Upper lobe of left lung (tissue), 4 donors: Measurements from ENCODE around the gene GRIK4.

ENCODE experiments used
- CTCF ChIP-seq, 6 experiments: fragments of 450-650 bp in 4 of 6; fragments of 200-600 bp in 2 of 6; sonication (generic) in 2 of 6; IDR thresholded peaks; one replicate each; pipeline ENCODE4 v1.5.1; 2016 to 2019; ENCODE audit warnings: antibody characterized with exemption in 6 of 6
- EP300 ChIP-seq, 4 donors: sonication (generic); formaldehyde crosslinking; IDR thresholded peaks; one replicate each; pipeline ENCODE4 v1.5.1; 2017; ENCODE audit warnings: antibody characterized with exemption in 4 of 4, control low read depth in 2 of 4
- POLR2A ChIP-seq, 4 donors: fragments of 450-650 bp; IDR thresholded peaks; one replicate each; pipeline ENCODE4 v1.5.1; 2016 to 2017; ENCODE audit warnings: antibody characterized with exemption in 4 of 4, mild to moderate bottlenecking in 2 of 4

- no peak for TF ChIP-seq POLR2A (IDR thresholded peaks at IDR 0.05)
- TF ChIP-seq CTCF (IDR thresholded peaks at IDR 0.05): no peak
- TF ChIP-seq EP300 (IDR thresholded peaks at IDR 0.05): no peak
Observed at GRCh38 chr11:120923866-120924508, 412.4 kb downstream of the GRIK4 start.
